Stimulated activated memory B cell treated with anti-CD40 and anti-IgM and Interleukin-4, amounts not matched to agents 10 μg/mL and 1 μg/mL and 100 μg/mL, for 72 hours (primary cell): ENCODE results near the gene ADARB1.
"Not testable (repeated sequence)": the region's sequence is repeated elsewhere in the genome, so short reads cannot be mapped to it uniquely, and the experiment has no call there.

Experiments
- ATAC-seq: fragments of 150-1000 bp; cut with Tn5 transposase; 2 replicates; pipeline ENCODE4 v1.10.0; 2021
- H3K27ac Mint-ChIP-seq: one replicate; pipeline ENCODE4 v1.8.0; 2022; ENCODE audit warnings: mild to moderate bottlenecking, mixed read lengths
- H3K27me3 Mint-ChIP-seq: one replicate; pipeline ENCODE4 v1.8.0; 2022; ENCODE audit warnings: mixed read lengths
- H3K36me3 Mint-ChIP-seq: one replicate; pipeline ENCODE4 v1.8.0; 2022; ENCODE audit warnings: mixed read lengths
- H3K4me1 Mint-ChIP-seq: one replicate; pipeline ENCODE4 v1.8.0; 2022; ENCODE audit warnings: mixed read lengths
- H3K4me3 Mint-ChIP-seq: one replicate; pipeline ENCODE4 v1.8.0; 2022; ENCODE audit warnings: mild to moderate bottlenecking, moderate library complexity, mixed read lengths
- H3K9me3 Mint-ChIP-seq: one replicate; pipeline ENCODE4 v1.8.0; 2022; ENCODE audit warnings: mixed read lengths

The ADARB1 gene

DNA sequence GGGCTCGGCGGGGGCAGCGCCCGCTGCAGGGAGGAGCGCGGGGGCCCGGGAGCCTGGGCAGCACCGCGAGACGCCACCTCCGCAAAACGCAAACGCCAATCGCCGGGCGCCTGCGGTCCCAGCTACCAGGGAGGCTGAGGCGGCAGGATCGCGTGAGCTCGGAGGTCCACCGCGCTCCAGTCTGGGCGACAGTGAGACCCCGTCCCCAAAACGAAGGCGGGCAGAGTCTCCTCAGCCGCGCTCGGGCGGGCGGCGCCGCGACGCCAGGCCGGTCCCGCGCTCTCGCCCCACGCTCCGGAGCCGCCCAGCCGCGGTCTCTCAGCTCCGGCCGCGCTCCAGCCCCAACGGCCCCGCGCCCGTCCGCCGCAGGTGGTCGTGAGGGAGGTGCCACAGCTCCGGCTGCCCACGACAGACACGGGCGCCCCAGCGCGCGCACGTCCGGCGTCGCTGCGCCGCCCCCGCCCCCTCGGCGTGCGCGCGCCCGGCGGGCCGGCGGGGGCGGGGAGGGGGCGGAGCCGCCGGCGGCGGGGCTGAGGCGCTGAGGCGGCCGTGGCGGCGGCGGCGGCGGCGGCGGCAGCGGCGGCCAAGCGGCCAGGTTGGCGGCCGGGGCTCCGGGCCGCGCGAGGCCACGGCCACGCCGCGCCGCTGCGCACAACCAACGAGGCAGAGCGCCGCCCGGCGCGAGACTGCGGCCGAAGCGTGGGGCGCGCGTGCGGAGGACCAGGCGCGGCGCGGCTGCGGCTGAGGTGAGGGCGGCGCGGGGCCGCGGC lies at the start of gene ADARB1:
ADARB1 (plus strand) TSS at position 533 of the 770 bp plus-strand sequence. CDS start 97,077 bp downstream, outside the sequence.
- H3K27ac Mint-ChIP-seq = peak within 1 kb of the TSS; percentile 87
- H3K9me3 Mint-ChIP-seq = no peaks in the 10 kb centered on the region
- ATAC-seq = peak; percentile 84
- H3K4me3 Mint-ChIP-seq = peak within 1 kb of the TSS; percentile 91
- H3K36me3 Mint-ChIP-seq = peaks cover 6% of the 10 kb centered on the region
- H3K4me1 Mint-ChIP-seq = peaks cover 37% of the 10 kb centered on the region
- H3K27me3 Mint-ChIP-seq = no peaks in the 10 kb centered on the region

- Mint-ChIP-seq H3K9me3 (peaks cover 18% of the 10 kb centered on the region), H3K4me1 (peaks cover 11% of the 10 kb centered on the region), H3K4me3 (no peak overlapping the region), H3K27ac (no peak overlapping the region), H3K36me3 (peaks cover 9% of the 10 kb centered on the region), H3K27me3 (peaks cover 45% of the 10 kb centered on the region)
- no peak for ATAC-seq
These were observed 48.2 kb upstream of the ADARB1 start for GRCh38 chr21:45026066-45026745.

- H3K27ac Mint-ChIP-seq = no peak overlapping the region
These were observed 47.6 kb upstream of the ADARB1 start for GRCh38 chr21:45026826-45027225.

DNA sequence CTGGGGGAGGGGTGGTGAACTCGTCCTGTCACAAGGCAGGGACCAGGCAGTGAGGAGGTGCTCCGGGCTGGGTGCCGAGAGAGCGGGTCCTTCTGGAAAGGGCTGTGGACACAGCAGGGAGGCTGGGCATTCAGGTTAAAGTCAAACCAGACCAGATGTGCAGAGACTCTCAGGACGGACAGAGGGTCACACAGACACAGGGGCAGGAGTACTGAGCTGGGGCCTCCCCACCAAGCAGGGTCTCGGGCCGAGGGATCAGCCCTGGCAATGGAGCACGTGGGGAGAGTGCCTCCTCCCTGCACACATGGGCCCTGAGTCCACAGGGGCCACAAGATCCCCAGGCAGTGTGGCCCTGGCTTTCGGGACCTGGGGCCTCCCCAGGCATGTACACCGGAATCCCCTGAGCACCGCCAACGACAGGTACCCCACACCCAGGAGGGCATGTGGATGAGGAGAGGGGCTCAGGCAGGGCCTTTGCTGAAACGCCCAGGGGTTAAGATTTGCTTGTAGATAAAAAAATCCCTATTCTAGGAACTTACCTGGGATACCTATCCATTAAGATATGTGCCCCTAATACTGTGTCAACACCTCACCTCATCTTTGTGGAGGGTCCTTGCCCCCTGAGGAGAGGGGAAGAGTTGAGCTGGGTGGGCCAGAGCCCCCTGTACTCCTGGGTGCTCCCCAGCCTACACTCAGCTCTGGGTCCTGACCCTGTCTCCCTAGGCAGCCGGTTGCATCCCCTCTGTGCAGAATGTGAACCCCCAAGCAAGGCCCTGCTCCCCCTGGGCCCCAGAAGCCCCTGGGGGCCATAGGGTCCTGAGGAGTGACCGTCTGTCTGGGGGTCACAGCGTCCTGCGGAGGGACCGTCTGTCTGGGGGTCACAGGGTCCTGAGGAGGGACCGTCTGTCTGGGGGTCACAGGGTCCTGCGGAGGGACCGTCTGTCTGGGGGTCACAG lies 46.9 kb upstream of the ADARB1 start:
- ATAC-seq = no peak
- peaks cover 9% of the 10 kb centered on the region for H3K36me3 Mint-ChIP-seq
- peaks cover 57% of the 10 kb centered on the region for H3K27me3 Mint-ChIP-seq
- peaks cover 12% of the 10 kb centered on the region for H3K4me1 Mint-ChIP-seq
- H3K9me3 Mint-ChIP-seq = peaks cover 15% of the 10 kb centered on the region
- no peak overlapping the region for H3K4me3 Mint-ChIP-seq
- no peak overlapping the region for H3K27ac Mint-ChIP-seq

More at GRCh38 chr21:45026826-45027225, 47.6 kb upstream of the ADARB1 start:
- peaks cover 9% of the 10 kb centered on the region for H3K36me3 Mint-ChIP-seq
- peaks cover 18% of the 10 kb centered on the region for H3K9me3 Mint-ChIP-seq
- H3K4me1 Mint-ChIP-seq = peaks cover 12% of the 10 kb centered on the region
- H3K4me3 Mint-ChIP-seq = no peak overlapping the region
- H3K27me3 Mint-ChIP-seq = peaks cover 51% of the 10 kb centered on the region
- no peak for ATAC-seq

- H3K27ac Mint-ChIP-seq, H3K4me3 Mint-ChIP-seq, ATAC-seq, H3K9me3 Mint-ChIP-seq, H3K36me3 Mint-ChIP-seq: not testable (repeated sequence)
- Mint-ChIP-seq H3K27me3 (peaks cover 62% of the 10 kb centered on the region), H3K4me1 (peaks cover 12% of the 10 kb centered on the region)
These were observed 45.7 kb upstream of the ADARB1 start for GRCh38 chr21:45028645-45029044.

GRCh38 chr21:45029298-45029947 lies 45.0 kb upstream of the ADARB1 start:
- Mint-ChIP-seq H3K4me1 (peaks cover 12% of the 10 kb centered on the region), H3K9me3 (peaks cover 4% of the 10 kb centered on the region), H3K4me3 (no peak overlapping the region)

GRCh38 chr21:45029948-45030681 lies 44.3 kb upstream of the ADARB1 start:
- H3K27ac Mint-ChIP-seq = no peak overlapping the region
- H3K36me3 Mint-ChIP-seq = no peaks in the 10 kb centered on the region
- H3K4me1 Mint-ChIP-seq = peaks cover 12% of the 10 kb centered on the region
- H3K27me3 Mint-ChIP-seq = peaks cover 75% of the 10 kb centered on the region
- ATAC-seq = no peak
- H3K4me3 Mint-ChIP-seq = no peak overlapping the region
- no peaks in the 10 kb centered on the region for H3K9me3 Mint-ChIP-seq

More at GRCh38 chr21:45029298-45029947, 45.0 kb upstream of the ADARB1 start:
- H3K27ac Mint-ChIP-seq = no peak overlapping the region
- peaks cover 70% of the 10 kb centered on the region for H3K27me3 Mint-ChIP-seq
- no peaks in the 10 kb centered on the region for H3K36me3 Mint-ChIP-seq
- ATAC-seq = no peak

DNA sequence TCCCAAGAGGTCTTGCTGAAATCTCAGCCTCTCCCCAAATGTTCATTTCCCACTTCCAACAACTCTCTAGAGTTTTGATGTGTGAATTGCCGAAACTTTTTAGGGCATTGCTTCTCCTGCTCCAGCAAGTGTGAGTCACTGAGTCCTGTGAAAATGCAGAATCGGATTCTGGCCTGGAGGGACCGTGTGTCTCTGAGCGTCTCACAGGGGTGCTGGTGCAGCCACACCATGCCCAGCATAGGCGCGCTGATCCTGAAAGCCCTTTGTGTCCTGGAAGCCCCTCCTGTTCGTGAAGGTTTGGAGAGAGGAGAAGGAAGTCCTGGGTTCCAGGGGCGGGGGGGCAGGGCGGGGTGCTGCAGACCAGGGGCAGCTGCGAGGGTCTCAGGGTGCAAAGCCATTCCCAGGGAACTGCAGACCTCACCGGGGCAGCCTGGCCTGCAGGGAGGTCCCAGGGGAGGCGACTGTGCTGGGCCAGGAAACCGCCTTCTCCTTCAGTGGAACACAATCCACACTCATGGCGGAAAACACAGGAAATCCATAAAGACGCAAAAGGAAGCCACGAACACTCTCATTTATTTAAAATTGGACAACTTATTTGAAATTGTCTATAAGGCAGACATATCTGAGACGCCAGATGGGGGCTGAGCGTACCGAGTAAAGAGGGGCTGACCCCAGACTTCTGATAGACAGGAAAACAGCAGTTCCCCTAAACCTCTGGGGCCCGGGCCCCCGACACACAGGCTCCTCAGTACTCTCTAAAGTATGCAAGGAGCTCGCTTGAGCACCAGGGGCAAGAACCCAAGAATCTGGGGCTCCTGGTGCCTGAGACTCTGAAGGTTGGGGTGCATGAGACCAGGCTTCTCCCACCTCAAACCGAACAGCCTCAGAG lies 43.5 kb upstream of the ADARB1 start:
- no peaks in the 10 kb centered on the region for H3K36me3 Mint-ChIP-seq
- no peak overlapping the region for H3K27ac Mint-ChIP-seq
- peaks cover 12% of the 10 kb centered on the region for H3K4me1 Mint-ChIP-seq
- no peak overlapping the region for H3K4me3 Mint-ChIP-seq
- peaks cover under 1% of the 10 kb centered on the region for H3K9me3 Mint-ChIP-seq
- peaks cover 80% of the 10 kb centered on the region for H3K27me3 Mint-ChIP-seq
- ATAC-seq = no peak

GRCh38 chr21:45031571-45032191 lies 42.7 kb upstream of the ADARB1 start:
- Mint-ChIP-seq H3K27ac (no peak overlapping the region), H3K4me3 (no peak overlapping the region), H3K9me3 (peaks cover 3% of the 10 kb centered on the region), H3K36me3 (peaks cover under 1% of the 10 kb centered on the region), H3K27me3 (peaks cover 77% of the 10 kb centered on the region), H3K4me1 (peaks cover 12% of the 10 kb centered on the region)
- no peak for ATAC-seq

DNA sequence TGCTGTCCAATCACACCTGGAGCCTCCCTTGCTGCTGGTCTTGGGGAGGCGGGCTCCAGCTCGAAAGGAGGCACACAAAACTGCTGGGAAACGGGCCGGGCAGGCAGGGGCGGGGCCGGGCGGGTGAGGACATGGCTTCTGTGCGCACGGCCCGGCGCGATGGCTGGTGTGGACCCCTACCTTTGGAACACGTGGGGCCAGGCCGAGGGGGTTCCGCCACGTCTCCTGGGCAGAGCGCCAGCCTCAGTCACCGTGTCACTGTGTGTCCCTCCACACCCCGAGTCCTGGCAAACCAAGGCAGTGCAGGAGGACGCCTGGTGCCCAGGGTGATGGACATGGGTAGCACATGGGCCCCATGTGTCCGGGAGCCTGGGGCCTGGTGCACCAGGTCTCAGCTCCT lies 42.0 kb upstream of the ADARB1 start:
- H3K9me3 Mint-ChIP-seq = peaks cover 8% of the 10 kb centered on the region
- H3K27me3 Mint-ChIP-seq = peaks cover 77% of the 10 kb centered on the region
- peaks cover 12% of the 10 kb centered on the region for H3K4me1 Mint-ChIP-seq
- peaks cover 5% of the 10 kb centered on the region for H3K36me3 Mint-ChIP-seq
- H3K4me3 Mint-ChIP-seq = no peak overlapping the region
- ATAC-seq = no peak
- no peak overlapping the region for H3K27ac Mint-ChIP-seq

DNA sequence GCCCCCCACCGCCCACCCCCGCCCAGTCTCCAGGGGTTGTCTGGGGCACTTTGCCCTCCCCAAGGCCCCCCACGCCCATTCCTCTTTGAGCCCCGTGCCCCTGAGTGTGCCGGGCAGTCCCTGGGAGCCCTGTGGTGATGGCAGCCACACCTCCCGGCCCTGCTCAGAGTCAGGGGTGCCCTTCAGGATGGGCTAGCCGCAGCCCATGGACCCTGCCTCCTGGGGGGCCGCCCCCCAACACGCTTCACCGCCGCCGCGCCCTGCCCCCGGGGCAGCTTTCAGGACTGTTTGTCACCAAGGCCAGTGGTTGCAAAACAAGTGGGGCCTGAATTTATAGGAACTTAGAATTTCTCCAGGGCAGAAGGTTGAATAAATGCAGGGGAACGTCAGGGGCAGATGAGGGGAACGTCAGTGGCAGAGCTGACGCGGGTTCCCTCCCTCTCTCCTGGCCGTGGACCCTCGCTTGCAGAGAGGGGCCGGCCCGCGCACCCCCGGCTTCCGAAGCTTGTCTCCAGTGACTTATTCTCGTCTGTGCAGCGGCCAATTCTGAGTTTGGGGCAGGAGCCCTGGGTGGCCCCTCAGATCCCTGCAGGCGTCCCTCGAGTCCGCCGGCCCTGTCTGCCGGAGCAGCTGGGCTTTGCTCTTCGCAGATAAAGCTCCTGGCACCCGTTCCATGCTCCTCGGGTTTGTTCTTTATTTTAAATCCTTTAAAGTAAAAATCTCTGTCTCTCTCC lies 41.2 kb upstream of the ADARB1 start:
- H3K4me3 Mint-ChIP-seq = no peak overlapping the region
- peaks cover 9% of the 10 kb centered on the region for H3K9me3 Mint-ChIP-seq
- H3K4me1 Mint-ChIP-seq = peaks cover 12% of the 10 kb centered on the region
- H3K27ac Mint-ChIP-seq = no peak overlapping the region
- H3K36me3 Mint-ChIP-seq = peaks cover 5% of the 10 kb centered on the region
- ATAC-seq = no peak
- peaks cover 76% of the 10 kb centered on the region for H3K27me3 Mint-ChIP-seq

DNA sequence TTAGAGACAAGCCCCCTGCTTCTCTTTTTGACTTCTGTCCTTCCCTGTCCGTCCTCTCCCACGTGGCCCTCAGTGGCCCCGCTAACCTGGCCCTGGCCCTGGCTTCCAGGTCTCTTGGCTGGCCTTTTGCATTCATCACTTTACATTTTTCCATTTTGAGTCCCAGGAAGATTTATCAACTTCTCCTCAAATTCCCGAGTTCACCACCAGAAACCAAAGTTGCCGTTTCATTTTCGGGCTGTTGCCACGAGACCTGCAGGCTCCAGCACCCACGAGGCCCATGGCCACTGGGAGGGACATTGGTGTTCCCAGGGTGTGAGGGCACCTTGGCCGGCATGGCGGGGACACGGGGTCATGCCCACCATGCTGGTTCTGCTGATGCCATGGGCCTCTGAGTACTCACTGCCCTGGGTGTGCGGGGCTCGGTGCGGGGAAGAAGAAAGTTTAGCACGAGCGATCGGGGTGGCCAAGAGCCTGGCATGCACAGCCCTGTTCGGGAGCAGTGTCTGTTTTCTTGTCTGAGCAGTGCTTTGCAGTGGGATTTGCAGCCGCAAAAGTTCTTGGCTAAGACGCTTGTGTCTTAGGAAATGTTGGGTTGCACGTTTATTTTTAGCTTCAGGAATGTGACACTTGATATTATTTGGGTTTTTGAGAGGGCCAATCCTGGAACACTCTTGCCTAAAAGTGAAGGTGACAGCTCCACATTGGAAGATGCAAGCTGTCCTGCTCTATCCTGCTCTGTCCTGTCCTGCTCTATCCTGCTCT lies 40.4 kb upstream of the ADARB1 start:
- peaks cover 5% of the 10 kb centered on the region for H3K36me3 Mint-ChIP-seq
- no peak for ATAC-seq
- peaks cover 15% of the 10 kb centered on the region for H3K4me1 Mint-ChIP-seq
- no peak overlapping the region for H3K4me3 Mint-ChIP-seq
- H3K27me3 Mint-ChIP-seq = peaks cover 72% of the 10 kb centered on the region
- H3K27ac Mint-ChIP-seq = no peak overlapping the region
- peaks cover 9% of the 10 kb centered on the region for H3K9me3 Mint-ChIP-seq
